Medulla oblongata (tissue), 1 donor: ENCODE data around the gene KCNG2.

ENCODE experiments used
- DNase-seq: peaks from one replicate; pipeline ENCODE4 v3.0.0-alpha.2; 2015; ENCODE audit errors: extremely low spot score

Gene KCNG2

GRCh38 chr18:79768745-79769144, 29.0 kb upstream of the KCNG2 start:
- DNase-seq, result no peak

GRCh38 chr18:79769698-79770500, 27.8 kb upstream of the KCNG2 start:
- DNase-seq, result no peak

- no peak for DNase-seq
Measured at GRCh38 chr18:79770501-79770815, 27.3 kb upstream of the KCNG2 start.

- DNase-seq, result no peak
Measured at GRCh38 chr18:79770826-79771225, 26.9 kb upstream of the KCNG2 start.

- DNase-seq, result no peak
Measured at GRCh38 chr18:79771446-79772107, 26.2 kb upstream of the KCNG2 start.

- DNase-seq, result no peak
Measured at GRCh38 chr18:79772108-79772864, 25.5 kb upstream of the KCNG2 start.

- no peak for DNase-seq
Measured at GRCh38 chr18:79772865-79773696, 24.7 kb upstream of the KCNG2 start.

- DNase-seq, result no peak
Measured at GRCh38 chr18:79774111-79774510, 23.6 kb upstream of the KCNG2 start.

GRCh38 chr18:79775441-79776221, 22.1 kb upstream of the KCNG2 start:
- no peak for DNase-seq

GRCh38 chr18:79776674-79777073, 21.1 kb upstream of the KCNG2 start:
- no peak for DNase-seq

- DNase-seq, result no peak
Measured at GRCh38 chr18:79778291-79778791, 19.4 kb upstream of the KCNG2 start.

- DNase-seq, result no peak
Measured at GRCh38 chr18:79779021-79779699, 18.6 kb upstream of the KCNG2 start.

- no peak for DNase-seq
Measured at GRCh38 chr18:79779700-79780190, 18.0 kb upstream of the KCNG2 start.

GRCh38 chr18:79780547-79780946, 17.2 kb upstream of the KCNG2 start:
- no peak for DNase-seq

- no peak for DNase-seq
Measured at GRCh38 chr18:79781331-79781941, 16.3 kb upstream of the KCNG2 start.

- no peak for DNase-seq
Measured at GRCh38 chr18:79782566-79783308, 15.0 kb upstream of the KCNG2 start.

GRCh38 chr18:79784071-79784913, 13.4 kb upstream of the KCNG2 start:
- DNase-seq, result no peak
